Neural progenitor cell (in vitro differentiated cells): ENCODE results near the gene SH3TC1. TPM values are rescaled to one million over a fixed set of nuclear protein-coding genes. Genes with fewer than 3 reads are reported as not detected.

Experiments used
- DNase-seq: peaks from one replicate; pipeline ENCODE4 v3.0.0-alpha.2; 2016; ENCODE audit warnings: low spot score
- H2AFZ ChIP-seq: fragments of 200-600 bp; sonication (generic); replicated peaks from 2 replicates; pipeline ENCODE4 v1.6.1; 2016; ENCODE audit warnings: antibody characterized with exemption
- H3F3A ChIP-seq: fragments of 200-600 bp; sonication (generic); 2 replicates; pipeline ENCODE4 v1.6.1; 2016; ENCODE audit warnings: antibody characterized with exemption, low read depth
- H3K27ac ChIP-seq: fragments of 200-600 bp; sonication (generic); 2 replicates; pipeline ENCODE4 v1.5.1; 2016; ENCODE audit warnings: mild to moderate bottlenecking
- H3K27me3 ChIP-seq: fragments of 200-600 bp; sonication (generic); 2 replicates; pipeline ENCODE4 v1.6.1; 2016; ENCODE audit warnings: mild to moderate bottlenecking, moderate library complexity
- H3K36me3 ChIP-seq: fragments of 200-600 bp; sonication (generic); 2 replicates; pipeline ENCODE4 v1.5.1; 2016
- H3K4me1 ChIP-seq: fragments of 200-600 bp; sonication (generic); 2 replicates; pipeline ENCODE4 v1.6.1; 2016; ENCODE audit warnings: mixed run types
- H3K4me2 ChIP-seq: fragments of 200-600 bp; sonication (generic); 2 replicates; pipeline ENCODE4 v1.6.1; 2016
- H3K4me3 ChIP-seq: fragments of 200-600 bp; sonication (generic); 2 replicates; pipeline ENCODE4 v1.5.1; 2016
- H3K79me2 ChIP-seq: fragments of 200-600 bp; sonication (generic); 2 replicates; pipeline ENCODE4 v1.6.1; 2016; ENCODE audit warnings: low read depth
- H3K9ac ChIP-seq: fragments of 200-600 bp; sonication (generic); 2 replicates; pipeline ENCODE4 v1.6.1; 2016
- H3K9me3 ChIP-seq: fragments of 200-600 bp; sonication (generic); 2 replicates; pipeline ENCODE4 v1.5.1; 2016; ENCODE audit warnings: low read depth
- H4K20me1 ChIP-seq: fragments of 200-600 bp; sonication (generic); 2 replicates; pipeline ENCODE4 v1.6.1; 2016; ENCODE audit warnings: low read depth
- H3K27ac Mint-ChIP-seq: 3 replicates; pipeline ENCODE4 v1.8.0; 2021; ENCODE audit warnings: mixed read lengths
- H3K27me3 Mint-ChIP-seq: 2 replicates; pipeline ENCODE4 v1.8.0; 2022; ENCODE audit warnings: low read depth, mild to moderate bottlenecking, inconsistent platforms, moderate library complexity, mixed read lengths; ENCODE audit not compliant: insufficient read depth
- H3K36me3 Mint-ChIP-seq: 3 replicates; pipeline ENCODE4 v1.8.0; 2021; ENCODE audit warnings: mixed read lengths
- H3K4me1 Mint-ChIP-seq: 3 replicates; pipeline ENCODE4 v1.8.0; 2021; ENCODE audit warnings: mixed read lengths
- H3K4me3 Mint-ChIP-seq: 3 replicates; pipeline ENCODE4 v1.8.0; 2021; ENCODE audit warnings: mild to moderate bottlenecking, moderate library complexity, mixed read lengths
- H3K9me3 Mint-ChIP-seq: 3 replicates; pipeline ENCODE4 v1.8.0; 2020; ENCODE audit warnings: mixed read lengths
- EZH2 ChIP-seq: fragments of 200-600 bp; sonication (generic); IDR thresholded peaks from 2 replicates; pipeline ENCODE4 v1.6.1; 2017; ENCODE audit warnings: antibody characterized with exemption, mild to moderate bottlenecking, moderate library complexity
- EZH2phosphoT487 ChIP-seq: fragments of 200-600 bp; sonication (generic); IDR thresholded peaks from 2 replicates; pipeline ENCODE4 v1.6.1; 2017; ENCODE audit warnings: antibody characterized with exemption
- total RNA-seq: library from RNA; depleted of rRNA; stranded (reverse); fragments of >200 nt; gene quantifications from 2 replicates; pipeline ENCODE4 v1.2.3, GENCODE V29; 2015; ENCODE audit warnings: low replicate concordance
- TF ChIP-seq, protein P1 (sequence below): fragments of 200-600 bp; sonication (generic); IDR thresholded peaks from 2 replicates; pipeline ENCODE4 v1.5.1; 2017; ENCODE audit warnings: antibody characterized with exemption, mild to moderate bottlenecking

The SH3TC1 gene
- total RNA-seq, 1 donor from 2014 or later, result 0.22 TPM

- TF ChIP-seq EZH2phosphoT487, result no peak
- TF ChIP-seq EZH2, result no peak
- TF ChIP-seq, protein P1, sequence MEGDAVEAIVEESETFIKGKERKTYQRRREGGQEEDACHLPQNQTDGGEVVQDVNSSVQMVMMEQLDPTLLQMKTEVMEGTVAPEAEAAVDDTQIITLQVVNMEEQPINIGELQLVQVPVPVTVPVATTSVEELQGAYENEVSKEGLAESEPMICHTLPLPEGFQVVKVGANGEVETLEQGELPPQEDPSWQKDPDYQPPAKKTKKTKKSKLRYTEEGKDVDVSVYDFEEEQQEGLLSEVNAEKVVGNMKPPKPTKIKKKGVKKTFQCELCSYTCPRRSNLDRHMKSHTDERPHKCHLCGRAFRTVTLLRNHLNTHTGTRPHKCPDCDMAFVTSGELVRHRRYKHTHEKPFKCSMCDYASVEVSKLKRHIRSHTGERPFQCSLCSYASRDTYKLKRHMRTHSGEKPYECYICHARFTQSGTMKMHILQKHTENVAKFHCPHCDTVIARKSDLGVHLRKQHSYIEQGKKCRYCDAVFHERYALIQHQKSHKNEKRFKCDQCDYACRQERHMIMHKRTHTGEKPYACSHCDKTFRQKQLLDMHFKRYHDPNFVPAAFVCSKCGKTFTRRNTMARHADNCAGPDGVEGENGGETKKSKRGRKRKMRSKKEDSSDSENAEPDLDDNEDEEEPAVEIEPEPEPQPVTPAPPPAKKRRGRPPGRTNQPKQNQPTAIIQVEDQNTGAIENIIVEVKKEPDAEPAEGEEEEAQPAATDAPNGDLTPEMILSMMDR, result no peak
- no peaks in the 10 kb centered on the region for H4K20me1 ChIP-seq
- no peak overlapping the region for H3K4me2 ChIP-seq
- H3K4me1 Mint-ChIP-seq, result peaks cover 6% of the 10 kb centered on the region
- H3K27me3 ChIP-seq, result no peaks in the 10 kb centered on the region
- H3K4me3 ChIP-seq, result no peak overlapping the region
- H3K79me2 ChIP-seq, result no peaks in the 10 kb centered on the region
- H3K9me3 ChIP-seq, result no peaks in the 10 kb centered on the region
- no peaks in the 10 kb centered on the region for H3K36me3 ChIP-seq
- no peaks in the 10 kb centered on the region for H3K9me3 Mint-ChIP-seq
- H3K27me3 Mint-ChIP-seq, result peaks cover 2% of the 10 kb centered on the region
- H3K27ac Mint-ChIP-seq, result no peak overlapping the region
- H3K36me3 Mint-ChIP-seq, result no peaks in the 10 kb centered on the region
- DNase-seq, result no peak
- no peak overlapping the region for H3K9ac ChIP-seq
- no peak overlapping the region for H3K4me3 Mint-ChIP-seq
- no peak overlapping the region for H2AFZ ChIP-seq
- H3K4me1 ChIP-seq, result no peaks in the 10 kb centered on the region
- no peaks in the 10 kb centered on the region for H3F3A ChIP-seq
- H3K27ac ChIP-seq, result no peak overlapping the region
Observed at GRCh38 chr4:8232748-8233147, 33.7 kb downstream of the SH3TC1 start.

DNA sequence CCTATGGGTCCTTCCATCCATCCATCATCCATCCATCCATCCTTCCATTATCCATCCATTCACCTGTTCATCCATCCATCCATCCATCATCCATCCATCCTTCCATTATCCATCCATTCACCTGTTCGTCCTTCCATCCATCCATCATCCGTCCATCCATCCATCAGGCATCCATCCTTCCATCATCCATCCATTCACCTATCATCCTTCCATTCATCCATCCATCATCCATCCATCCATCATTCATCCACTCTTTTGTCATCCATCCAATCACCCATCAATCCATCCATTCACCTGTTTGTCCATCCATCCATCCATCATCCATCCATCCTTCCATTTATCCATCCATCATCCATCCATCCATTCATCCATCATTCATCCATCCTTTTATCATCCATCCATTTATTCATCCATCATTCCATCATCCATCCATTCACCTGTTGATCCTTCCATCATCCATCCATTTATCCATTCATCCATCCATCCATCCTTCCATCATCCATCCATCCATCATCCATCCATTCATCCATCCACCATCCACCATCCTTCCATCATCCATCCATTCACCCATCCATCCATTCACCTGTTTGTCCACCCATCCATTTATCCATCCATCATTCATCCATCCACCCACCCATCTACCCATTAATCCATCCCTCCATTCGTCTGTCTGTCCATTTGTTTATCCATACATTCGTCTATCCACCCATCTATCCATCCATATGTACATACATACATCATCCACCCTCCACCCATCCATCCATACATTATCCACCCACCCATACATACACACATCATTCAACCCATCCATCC is 34.8 kb downstream of the SH3TC1 start:
- TF ChIP-seq EZH2 (no peak), EZH2phosphoT487 (no peak)
- TF ChIP-seq, protein P1, result no peak
- Histone ChIP-seq H4K20me1 (no peaks in the 10 kb centered on the region), H3K27me3 (no peaks in the 10 kb centered on the region), H3K4me2 (no peak overlapping the region), H3K4me3 (no peak overlapping the region), H3K79me2 (no peaks in the 10 kb centered on the region), H2AFZ (no peak overlapping the region), H3K4me1 (no peaks in the 10 kb centered on the region), H3K36me3 (no peaks in the 10 kb centered on the region), H3F3A (no peaks in the 10 kb centered on the region), H3K9ac (no peak overlapping the region), H3K27ac (no peak overlapping the region), H3K9me3 (no peaks in the 10 kb centered on the region)
- Mint-ChIP-seq H3K9me3 (no peaks in the 10 kb centered on the region), H3K4me1 (peaks cover 6% of the 10 kb centered on the region), H3K36me3 (no peaks in the 10 kb centered on the region), H3K4me3 (no peak overlapping the region), H3K27ac (no peak overlapping the region), H3K27me3 (peaks cover 2% of the 10 kb centered on the region)
- no peak for DNase-seq

DNA sequence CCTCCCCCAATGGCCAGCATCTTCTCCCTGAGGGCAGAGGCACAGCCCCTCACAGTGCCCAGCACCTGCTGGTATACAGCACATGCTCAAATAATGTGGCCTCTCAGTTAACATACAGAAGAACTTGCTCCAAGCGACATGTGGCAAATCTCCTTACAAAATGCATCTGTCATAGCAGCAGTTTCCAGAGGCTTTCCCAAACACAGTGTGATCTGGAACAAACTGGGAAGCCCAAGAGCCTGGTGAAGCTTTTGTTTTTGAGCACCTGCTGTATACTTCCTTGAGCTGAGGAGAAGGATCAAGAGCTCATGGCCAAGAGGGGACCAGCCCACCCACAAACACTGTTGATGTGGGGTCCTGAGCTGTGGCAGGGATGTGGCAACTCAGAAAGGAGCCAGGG is 35.6 kb downstream of the SH3TC1 start:
- H3K4me1 Mint-ChIP-seq, result peaks cover 3% of the 10 kb centered on the region
- H3K79me2 ChIP-seq, result no peaks in the 10 kb centered on the region
- no peak overlapping the region for H3K9ac ChIP-seq
- no peak overlapping the region for H3K4me3 Mint-ChIP-seq
- H3K4me3 ChIP-seq, result no peak overlapping the region
- no peaks in the 10 kb centered on the region for H3F3A ChIP-seq
- H3K4me1 ChIP-seq, result no peaks in the 10 kb centered on the region
- H4K20me1 ChIP-seq, result no peaks in the 10 kb centered on the region
- H3K27me3 ChIP-seq, result no peaks in the 10 kb centered on the region
- H2AFZ ChIP-seq, result no peak overlapping the region
- H3K27ac ChIP-seq, result no peak overlapping the region
- TF ChIP-seq EZH2phosphoT487, result no peak
- TF ChIP-seq, protein P1, result no peak
- no peak for TF ChIP-seq EZH2
- H3K27me3 Mint-ChIP-seq, result peaks cover 3% of the 10 kb centered on the region
- H3K27ac Mint-ChIP-seq, result peak overlapping the region; percentile 32
- no peaks in the 10 kb centered on the region for H3K36me3 ChIP-seq
- H3K36me3 Mint-ChIP-seq, result no peaks in the 10 kb centered on the region
- no peak overlapping the region for H3K4me2 ChIP-seq
- H3K9me3 Mint-ChIP-seq, result no peaks in the 10 kb centered on the region
- no peak for DNase-seq
- no peaks in the 10 kb centered on the region for H3K9me3 ChIP-seq
